ENCODE data around the gene MYCL.
"Not testable (repeated sequence)": the region's sequence is repeated elsewhere in the genome, so short reads cannot be mapped to it uniquely, and the experiment has no call there.

GRCh38 chr1:39913136-39913535 lies 11.4 kb upstream of the MYCL start:
- TF ChIP-seq CTCF, POLR2A (IDR thresholded peaks at IDR 0.05): not testable (repeated sequence)
